Prostate gland (tissue), 2 donors: Measurements from ENCODE around the gene IL17RB.

Experiments
- CTCF ChIP-seq, 4 experiments: fragments of 200-600 bp in 2 of 4; fragments of 450-650 bp in 2 of 4; sonication (generic) in 2 of 4; IDR thresholded peaks; 1 replicate in 3 of 4; 2 replicates in 1 of 4; pipeline ENCODE4 v1.5.1; 2016 to 2019; ENCODE audit warnings: antibody characterized with exemption in 4 of 4, mild to moderate bottlenecking in 2 of 4, moderate library complexity in 2 of 4
- POLR2A ChIP-seq: fragments of 450-650 bp; IDR thresholded peaks from one replicate; pipeline ENCODE4 v1.6.1; 2016; ENCODE audit warnings: antibody characterized with exemption, mild to moderate bottlenecking

GRCh38 chr3:53881691-53882593, 35.6 kb downstream of the IL17RB start, which contains the start of gene ACTR8:
- peak in 1 of 4 experiments; percentile 44 for TF ChIP-seq CTCF (IDR thresholded peaks at IDR 0.05)
- peak; percentile 66 for TF ChIP-seq POLR2A
